Measurements from ENCODE around the gene ZSCAN21.
A peak's percentile ranks its signal among the peaks of the same experiment; 100 is the strongest.

The ZSCAN21 gene

GRCh38 chr7:100015232-100016214 lies 34.1 kb upstream of the ZSCAN21 start, which contains the start of gene ZKSCAN1:
ZKSCAN1 (plus strand) TSS chr7:100015596; CDS start chr7:100023507, 7,911 bp downstream.
- peak; percentile 98 for ATAC-seq
- TF ChIP-seq CSRNP3 (CRISPR knock-in tag; IDR thresholded peaks at IDR 0.05), result 0 out of 2 replicates have a peak, but pooled peaks have one; percentile 41
- TF ChIP-seq, protein P1, sequence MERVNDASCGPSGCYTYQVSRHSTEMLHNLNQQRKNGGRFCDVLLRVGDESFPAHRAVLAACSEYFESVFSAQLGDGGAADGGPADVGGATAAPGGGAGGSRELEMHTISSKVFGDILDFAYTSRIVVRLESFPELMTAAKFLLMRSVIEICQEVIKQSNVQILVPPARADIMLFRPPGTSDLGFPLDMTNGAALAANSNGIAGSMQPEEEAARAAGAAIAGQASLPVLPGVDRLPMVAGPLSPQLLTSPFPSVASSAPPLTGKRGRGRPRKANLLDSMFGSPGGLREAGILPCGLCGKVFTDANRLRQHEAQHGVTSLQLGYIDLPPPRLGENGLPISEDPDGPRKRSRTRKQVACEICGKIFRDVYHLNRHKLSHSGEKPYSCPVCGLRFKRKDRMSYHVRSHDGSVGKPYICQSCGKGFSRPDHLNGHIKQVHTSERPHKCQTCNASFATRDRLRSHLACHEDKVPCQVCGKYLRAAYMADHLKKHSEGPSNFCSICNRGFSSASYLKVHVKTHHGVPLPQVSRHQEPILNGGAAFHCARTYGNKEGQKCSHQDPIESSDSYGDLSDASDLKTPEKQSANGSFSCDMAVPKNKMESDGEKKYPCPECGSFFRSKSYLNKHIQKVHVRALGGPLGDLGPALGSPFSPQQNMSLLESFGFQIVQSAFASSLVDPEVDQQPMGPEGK (CRISPR knock-in tag; IDR thresholded peaks at IDR 0.05; ENCODE audit: borderline replicate concordance), result peak; percentile 86; the same call in 1 of the 2 replicates
- TF ChIP-seq ZNF565 (CRISPR knock-in tag; conservative IDR thresholded peaks at IDR 0.05; ENCODE audit: low read depth), result peak; percentile 69; the same call in 1 of the 2 replicates
- TF ChIP-seq GLIS3 (CRISPR knock-in tag; IDR thresholded peaks at IDR 0.05), result no peak

DNA sequence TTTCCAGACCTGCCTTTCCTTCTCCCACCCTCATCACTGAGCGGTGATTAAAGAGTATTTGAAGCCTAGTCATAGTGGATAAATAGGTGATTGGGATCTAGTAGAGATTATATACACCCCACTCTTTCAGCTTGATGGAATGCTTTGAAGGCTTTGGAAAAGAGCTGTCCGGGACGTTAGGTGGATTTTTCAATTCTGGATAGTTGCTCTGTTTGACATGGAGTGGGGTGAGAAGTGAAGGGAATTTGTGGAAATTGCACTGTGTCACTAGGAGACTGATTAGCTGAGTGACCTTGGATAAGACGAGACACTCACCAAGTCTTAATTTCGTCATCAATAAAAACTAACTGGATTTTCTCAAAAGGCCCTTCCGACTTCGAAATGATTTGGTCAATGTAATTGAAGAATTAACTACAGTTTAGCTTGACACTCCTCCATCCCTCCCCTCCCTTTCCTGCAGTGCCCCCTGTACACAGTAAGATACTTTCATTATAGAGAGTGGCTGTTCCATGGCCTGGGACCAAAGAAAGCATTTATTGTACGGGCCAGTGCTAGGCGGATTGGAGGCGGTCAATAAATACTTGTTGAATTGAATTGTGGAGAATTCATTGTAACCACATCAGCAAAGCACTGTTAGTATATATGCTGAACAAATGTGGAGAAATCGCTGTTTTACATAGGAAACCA lies 33.2 kb upstream of the ZSCAN21 start:
- peak; percentile 45 for ATAC-seq
- no peak for TF ChIP-seq ZNF565 (CRISPR knock-in tag; conservative IDR thresholded peaks at IDR 0.05; ENCODE audit: low read depth)
- 0 out of 2 replicates have a peak, but pooled peaks have one; percentile 0 for TF ChIP-seq CSRNP3 (CRISPR knock-in tag; IDR thresholded peaks at IDR 0.05)

DNA sequence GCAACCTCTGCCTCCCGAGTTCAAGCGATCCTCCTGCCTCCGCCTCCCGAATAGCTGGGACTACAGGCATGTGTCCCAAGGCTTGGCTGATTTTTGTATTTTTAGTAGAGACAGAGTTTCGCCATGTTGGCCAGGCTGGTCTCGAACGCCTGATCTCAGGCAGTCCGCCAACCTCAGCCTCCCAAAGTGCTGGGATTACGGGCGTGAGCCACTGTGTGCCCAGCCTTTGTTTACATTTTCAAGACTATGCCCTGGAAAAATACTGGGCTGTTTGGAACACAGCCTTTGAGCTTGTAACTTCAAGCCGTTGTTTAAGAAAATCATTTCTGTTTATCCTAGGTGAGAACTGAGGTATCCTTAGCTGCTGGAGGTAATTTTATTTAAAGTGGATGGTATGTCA lies 32.3 kb upstream of the ZSCAN21 start:
- TF ChIP-seq ZFP30 (CRISPR knock-in tag; IDR thresholded peaks at IDR 0.05) (no peak), ZNF565 (CRISPR knock-in tag; conservative IDR thresholded peaks at IDR 0.05; ENCODE audit: low read depth) (no peak), ZNF70 (CRISPR knock-in tag; IDR thresholded peaks at IDR 0.05) (no peak), ESRRG (CRISPR knock-in tag; IDR thresholded peaks at IDR 0.05) (no peak)
- TF ChIP-seq, protein P1 (CRISPR knock-in tag; IDR thresholded peaks at IDR 0.05; ENCODE audit: borderline replicate concordance), result no peak
- no peak for ATAC-seq

DNA sequence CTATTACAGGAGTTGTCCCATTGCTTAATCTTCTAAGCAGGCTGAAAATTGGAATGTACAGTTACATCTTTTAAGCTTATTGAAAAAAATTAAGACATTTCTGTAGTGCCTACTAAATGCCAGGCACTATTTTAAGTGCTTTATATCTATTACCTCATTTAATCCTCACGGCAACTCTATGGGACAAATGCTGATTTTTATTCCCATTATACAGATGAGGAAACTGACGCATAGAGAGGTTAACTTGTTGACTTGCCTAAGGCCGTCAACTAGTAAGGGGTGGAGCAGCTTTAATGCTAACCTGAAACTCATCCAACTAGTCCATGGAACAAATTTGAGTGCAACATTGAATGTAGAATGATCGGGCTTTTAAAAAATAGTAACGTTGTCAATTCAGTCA lies 31.7 kb upstream of the ZSCAN21 start:
- no peak for TF ChIP-seq CSDC2 (CRISPR knock-in tag; IDR thresholded peaks at IDR 0.05)
- TF ChIP-seq CSRNP3 (CRISPR knock-in tag; IDR thresholded peaks at IDR 0.05), result no peak
- no peak for TF ChIP-seq BACH2 (CRISPR knock-in tag; IDR thresholded peaks at IDR 0.05; ENCODE audit: borderline replicate concordance)
- no peak for TF ChIP-seq ARNTL (CRISPR knock-in tag; IDR thresholded peaks at IDR 0.05; ENCODE audit: borderline replicate concordance, low read depth)
- no peak for TF ChIP-seq TCF4 (CRISPR knock-in tag; IDR thresholded peaks at IDR 0.05; ENCODE audit: borderline replicate concordance)

DNA sequence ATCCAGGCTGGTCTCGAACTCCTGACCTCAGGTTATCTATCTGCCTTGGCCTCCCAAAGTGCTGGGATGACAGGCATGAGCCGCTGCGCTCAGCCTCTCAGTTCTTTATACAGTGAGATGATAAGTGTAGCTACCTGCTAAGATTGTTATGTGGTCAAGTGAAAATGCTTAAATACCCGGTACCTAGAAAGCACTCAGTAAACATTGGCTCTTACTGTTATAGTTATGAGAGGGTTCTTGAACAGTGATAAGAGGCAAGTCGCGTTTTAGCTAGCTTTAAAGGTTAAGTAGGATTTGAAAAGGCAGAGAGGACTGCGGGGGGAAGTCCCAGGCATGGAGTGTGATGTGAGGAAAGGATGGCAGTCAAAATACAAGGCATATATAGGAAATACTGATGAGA lies 29.7 kb upstream of the ZSCAN21 start:
- no peak for ATAC-seq
- TF ChIP-seq RARB (CRISPR knock-in tag; IDR thresholded peaks at IDR 0.05), result no peak
- TF ChIP-seq TSHZ2 (CRISPR knock-in tag; IDR thresholded peaks at IDR 0.05), result no peak
- TF ChIP-seq GLIS3 (CRISPR knock-in tag; IDR thresholded peaks at IDR 0.05), result no peak

More for the DNA sequence above, 31.7 kb upstream of the ZSCAN21 start:
- ATAC-seq, result no peak
